GM21390 (cell line): ENCODE measurements around the gene NFKBIL1.
"Not testable (repeated sequence)": the region's sequence is repeated elsewhere in the genome, so short reads cannot be mapped to it uniquely, and the experiment has no call there.

ENCODE experiments used
- ATAC-seq: cut with Tn5 transposase; IDR thresholded peaks from one replicate; pipeline ENCODE4 v1.9.1; 2021; ENCODE audit not compliant: unreplicated experiment

The NFKBIL1 gene

GRCh38 chr6:31546958-31547726 lies at the start of gene NFKBIL1:
NFKBIL1 (plus strand) TSS chr6:31547608; CDS start chr6:31547695, 87 bp downstream.
- no peak for ATAC-seq

- ATAC-seq = no peak
Measured at GRCh38 chr6:31498748-31499147, 48.7 kb upstream of the NFKBIL1 start.

DNA sequence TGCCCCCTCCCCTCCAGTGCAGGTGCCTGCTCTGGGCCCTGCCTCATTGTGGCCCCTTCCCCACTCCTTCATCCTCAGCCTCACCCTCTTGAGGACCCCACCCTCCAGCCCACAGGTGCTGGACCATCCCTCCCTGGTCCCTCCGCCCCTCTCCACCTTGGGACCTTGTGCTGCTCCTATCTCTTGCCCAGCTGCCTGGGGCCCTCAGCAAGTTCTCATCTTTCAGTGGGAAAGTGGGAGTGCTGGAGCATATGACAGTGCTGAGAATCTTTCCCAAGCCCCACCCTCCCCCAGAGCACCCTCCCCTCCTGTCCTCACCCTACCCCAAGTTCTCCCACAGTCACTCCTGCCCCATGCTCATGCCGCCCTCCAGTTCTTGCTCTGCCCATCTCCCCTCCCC lies 47.8 kb upstream of the NFKBIL1 start:
- ATAC-seq = not testable (repeated sequence)

GRCh38 chr6:31502586-31502985 lies 44.8 kb upstream of the NFKBIL1 start:
- ATAC-seq = no peak

DNA sequence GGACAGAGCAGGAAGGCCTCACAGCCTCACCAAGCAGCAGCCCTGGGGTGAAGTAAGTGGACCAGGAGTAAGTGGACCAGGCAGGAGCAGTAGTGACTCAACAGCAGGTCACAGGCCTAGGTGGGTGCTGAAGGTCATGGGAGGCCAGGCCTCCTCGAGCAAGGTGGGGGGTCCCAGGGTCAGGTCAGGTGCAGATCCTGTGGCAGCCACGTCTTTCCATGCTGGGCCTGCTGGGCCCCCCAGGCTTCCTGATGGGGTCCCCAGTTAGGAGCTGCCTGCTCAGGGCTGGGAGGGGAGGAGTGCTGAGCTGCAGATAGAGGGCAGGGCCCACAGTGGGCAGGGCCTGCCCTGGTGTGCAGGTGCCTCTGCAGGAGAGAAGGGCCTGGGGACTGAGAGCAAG lies 38.4 kb upstream of the NFKBIL1 start:
- ATAC-seq = not testable (repeated sequence)

DNA sequence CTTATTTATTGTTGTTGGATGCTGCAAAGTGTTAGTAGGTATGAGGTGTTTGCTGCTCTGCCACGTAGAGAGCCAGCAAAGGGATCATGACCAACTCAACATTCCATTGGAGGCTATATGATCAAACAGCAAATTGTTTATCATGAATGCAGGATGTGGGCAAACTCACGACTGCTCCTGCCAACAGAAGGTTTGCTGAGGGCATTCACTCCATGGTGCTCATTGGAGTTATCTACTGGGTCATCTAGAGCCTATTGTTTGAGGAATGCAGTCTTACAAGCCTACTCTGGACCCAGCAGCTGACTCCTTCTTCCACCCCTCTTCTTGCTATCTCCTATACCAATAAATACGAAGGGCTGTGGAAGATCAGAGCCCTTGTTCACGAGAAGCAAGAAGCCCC lies 37.4 kb upstream of the NFKBIL1 start:
- no peak for ATAC-seq

GRCh38 chr6:31513456-31514165 lies 33.8 kb upstream of the NFKBIL1 start:
- ATAC-seq = no peak

- no peak for ATAC-seq
Measured at GRCh38 chr6:31521835-31522234, 25.6 kb upstream of the NFKBIL1 start.

DNA sequence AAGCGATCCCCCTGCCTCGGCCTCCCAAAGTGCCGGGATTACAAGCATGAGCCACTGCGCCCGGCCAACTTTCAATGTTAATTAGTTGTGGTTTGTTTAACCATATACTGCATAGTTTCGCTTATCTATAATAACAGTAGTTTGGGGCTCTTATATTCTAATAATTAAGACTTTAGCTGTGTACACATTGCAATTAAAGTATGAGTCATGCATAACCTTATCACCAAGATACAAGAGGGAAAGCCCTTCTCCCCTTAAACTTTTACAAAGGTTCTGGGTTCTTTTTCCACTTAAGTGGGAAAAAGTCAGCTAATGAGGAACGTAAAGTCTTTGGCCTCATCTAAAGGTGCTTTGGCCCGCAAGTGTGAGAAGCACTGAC lies 21.9 kb upstream of the NFKBIL1 start:
- ATAC-seq = no peak

DNA sequence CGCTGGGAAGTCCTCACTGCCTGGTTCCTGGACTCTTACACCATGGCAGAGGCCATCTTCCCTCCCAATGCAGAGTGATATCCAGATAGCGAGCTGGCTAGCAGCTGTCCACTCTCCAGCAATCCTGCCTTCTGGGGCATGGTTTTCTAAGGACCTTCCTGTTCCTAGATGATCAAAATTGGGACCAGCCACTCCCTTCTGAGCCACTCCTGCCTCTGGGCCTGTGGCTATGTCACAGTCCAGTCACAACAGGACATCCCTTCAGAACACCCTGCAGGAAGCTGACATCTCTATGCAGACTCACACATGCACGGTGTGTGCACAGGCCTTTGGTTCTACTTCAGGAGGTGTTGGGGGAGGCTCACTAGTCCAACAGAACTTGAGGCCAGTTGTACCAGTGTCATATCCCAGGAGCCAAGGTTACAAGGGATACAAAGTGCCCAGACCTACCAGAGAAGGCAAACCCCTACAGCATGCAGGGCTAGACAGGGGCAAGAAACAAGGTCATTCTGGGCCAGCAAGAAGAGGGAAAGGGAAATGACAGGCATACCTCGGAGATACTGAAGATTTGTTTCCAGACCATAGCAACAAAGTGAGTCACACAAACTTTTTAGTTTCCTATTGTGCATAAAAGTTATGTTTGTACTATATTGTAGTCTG lies 21.3 kb upstream of the NFKBIL1 start:
- no peak for ATAC-seq

DNA sequence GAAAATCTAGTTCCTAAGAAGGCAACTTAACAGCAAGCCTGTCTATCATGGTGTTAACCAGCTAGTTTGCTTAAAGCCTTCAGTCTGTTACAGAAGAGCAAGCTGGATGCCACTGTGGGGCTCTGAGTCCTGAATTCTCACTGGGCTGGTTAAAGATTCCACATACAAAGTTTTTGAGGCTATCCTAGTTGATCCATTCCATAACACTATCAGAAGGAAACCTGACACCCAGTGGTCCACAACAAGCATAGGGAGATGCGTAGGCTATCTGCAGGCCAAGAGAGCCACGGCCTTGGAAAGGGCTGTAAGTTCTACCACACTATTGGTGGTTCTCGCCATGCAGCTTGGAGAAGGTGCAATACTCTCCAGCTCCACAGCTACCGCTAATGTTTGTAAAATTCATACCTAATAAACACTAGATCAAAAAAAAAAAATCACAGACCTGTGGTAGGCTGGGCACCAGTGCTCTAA lies 19.1 kb upstream of the NFKBIL1 start:
- ATAC-seq = no peak

- no peak for ATAC-seq
Measured at GRCh38 chr6:31528821-31529328, 18.5 kb upstream of the NFKBIL1 start, which contains the start of gene MCCD1. MCCD1 (plus strand) TSS chr6:31528962; CDS start chr6:31529015, 53 bp downstream.

DNA sequence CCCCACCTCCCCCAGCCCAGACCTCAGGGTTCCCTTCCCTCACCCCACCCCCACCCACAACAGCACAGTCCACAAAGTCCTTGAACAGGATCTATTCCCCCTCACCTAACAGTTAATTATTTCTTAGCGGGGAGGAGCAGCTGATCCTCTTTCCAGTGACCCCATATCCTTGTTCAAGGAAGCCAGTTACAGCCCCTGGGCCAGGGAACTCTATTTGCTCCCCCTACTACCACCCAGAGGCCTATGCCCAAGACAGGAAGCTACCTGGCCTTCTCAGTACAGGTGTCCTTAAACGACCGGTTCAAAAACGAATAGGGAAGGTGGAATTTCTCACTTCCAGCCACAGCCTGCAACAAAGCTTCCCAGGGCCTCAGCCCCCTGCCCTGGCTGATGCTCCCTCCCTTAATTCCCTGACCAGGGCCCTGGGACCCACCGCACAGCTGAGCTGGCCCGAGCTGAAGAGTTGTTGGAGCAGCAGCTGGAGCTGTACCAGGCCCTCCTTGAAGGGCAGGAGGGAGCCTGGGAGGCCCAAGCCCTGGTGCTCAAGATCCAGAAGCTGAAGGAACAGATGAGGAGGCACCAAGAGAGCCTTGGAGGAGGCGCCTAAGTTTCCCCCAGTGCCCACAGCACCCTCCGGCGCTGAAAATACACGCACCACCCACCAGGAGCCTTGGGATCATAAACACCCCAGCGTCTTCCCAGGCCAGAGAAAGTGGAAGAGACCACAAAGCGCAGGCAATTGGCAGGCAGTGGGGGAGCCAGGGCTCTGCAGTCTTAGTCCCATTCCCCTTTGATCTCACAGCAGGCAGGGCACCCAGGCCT lies 17.9 kb upstream of the NFKBIL1 start:
- ATAC-seq = no peak

DNA sequence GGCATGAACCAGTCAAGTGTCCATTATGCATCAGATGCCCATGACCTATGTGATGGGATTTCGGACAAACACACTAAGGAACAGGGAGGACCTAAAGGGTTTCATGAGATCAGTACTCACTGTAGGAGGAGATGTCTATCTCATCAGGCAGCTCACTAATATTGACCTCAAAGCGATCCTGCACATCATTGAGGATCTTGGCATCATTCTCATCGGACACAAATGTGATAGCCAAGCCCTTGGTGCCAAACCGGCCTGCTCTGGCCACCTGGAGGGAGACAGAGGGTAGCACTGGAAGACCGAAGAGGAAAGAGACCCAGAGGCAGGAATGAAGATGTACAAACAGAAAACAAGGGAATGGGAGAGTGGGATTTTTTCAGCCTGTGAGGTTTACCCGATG lies 16.7 kb upstream of the NFKBIL1 start:
- no peak for ATAC-seq

DNA sequence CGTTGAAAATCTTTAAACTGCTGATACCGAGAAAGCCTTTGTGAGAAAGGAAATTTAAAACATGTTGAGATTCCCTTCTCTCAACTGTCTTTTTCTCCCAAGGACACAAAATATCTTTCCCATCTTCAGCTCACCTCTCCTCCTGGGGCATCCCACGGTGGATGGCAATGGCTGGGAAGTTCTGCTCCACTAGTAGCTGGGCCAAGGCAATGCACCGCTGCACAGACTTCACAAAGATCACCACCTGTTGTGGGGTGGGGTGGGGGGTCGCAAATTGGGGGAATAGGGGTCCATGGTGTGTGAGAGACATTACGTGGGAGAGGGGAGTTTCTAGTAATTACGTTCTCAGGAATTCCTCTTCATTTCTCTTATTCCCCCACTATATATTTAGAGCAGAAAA lies 16.2 kb upstream of the NFKBIL1 start:
- no peak for ATAC-seq

DNA sequence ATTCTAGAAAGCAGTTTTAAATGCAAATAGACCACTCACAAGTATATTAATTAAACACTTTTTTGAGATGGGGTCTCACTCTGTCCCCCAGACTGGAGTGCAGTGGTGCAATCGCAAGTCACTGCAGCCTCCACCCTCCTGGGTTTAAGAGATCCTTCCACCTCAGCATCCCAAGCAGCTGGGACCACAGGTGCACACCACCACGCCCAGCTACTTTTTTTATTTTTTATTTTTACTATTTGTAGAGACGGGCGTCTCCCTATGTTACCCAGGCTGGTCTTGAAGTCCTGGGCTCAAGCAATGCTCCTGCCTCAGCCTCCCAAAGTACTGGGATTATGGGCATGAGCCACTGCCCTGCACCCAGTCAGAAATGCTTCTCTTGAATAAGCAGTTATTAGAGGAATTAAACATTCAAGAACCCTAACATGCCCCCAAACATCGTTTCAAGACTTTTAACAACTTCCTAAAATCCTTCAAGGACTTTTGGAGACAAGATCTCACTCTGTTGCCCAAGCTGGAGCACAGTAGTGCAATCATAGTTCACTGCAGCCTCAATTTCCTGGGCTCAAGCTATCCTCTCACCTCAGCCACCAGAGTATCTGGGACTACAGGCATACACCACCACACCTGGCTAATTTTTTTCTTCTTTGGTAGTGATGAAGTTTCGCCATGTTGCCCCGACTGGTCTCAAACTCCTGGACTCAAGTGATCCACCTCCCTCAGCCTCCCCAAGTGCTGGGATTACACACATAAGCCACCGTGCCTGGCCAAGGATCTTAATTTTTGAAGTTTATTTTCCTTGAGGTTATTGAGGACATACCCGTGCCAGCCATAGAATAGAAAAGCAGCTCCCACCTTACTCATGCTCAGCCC lies 15.4 kb upstream of the NFKBIL1 start:
- no peak for ATAC-seq

GRCh38 chr6:31532644-31533454 lies 14.6 kb upstream of the NFKBIL1 start:
- ATAC-seq = no peak

- no peak for ATAC-seq
Measured at GRCh38 chr6:31533455-31533841, 14.0 kb upstream of the NFKBIL1 start.

DNA sequence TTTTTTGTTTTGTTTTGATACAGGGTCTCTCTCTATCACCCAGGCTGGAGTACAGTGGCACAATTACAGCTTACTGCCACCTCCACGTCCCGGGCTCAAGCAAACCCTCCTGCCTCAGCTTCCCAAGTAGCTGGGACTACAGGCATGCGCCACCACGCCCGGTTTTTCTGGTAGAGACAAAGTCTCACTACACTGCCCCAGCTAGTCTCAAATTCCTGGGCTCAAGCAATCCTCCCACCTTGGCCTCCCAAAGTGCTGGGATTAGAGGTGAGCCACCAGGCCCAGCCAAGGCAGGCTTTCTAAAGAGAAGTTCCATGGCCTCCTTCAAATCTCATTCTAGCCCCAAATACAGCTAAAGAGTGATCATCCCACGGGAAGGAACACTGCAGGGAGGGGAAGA lies 13.4 kb upstream of the NFKBIL1 start:
- ATAC-seq = no peak
